H1 (cell line): ENCODE data around the gene SFR1.

Source experiments
- BACH1 ChIP-seq: IDR thresholded peaks from 2 replicates; pipeline ENCODE4 v1.6.1; 2012; ENCODE audit warnings: low read length, improper control_type of control experiment
- CTCF ChIP-seq, 3 experiments: IDR thresholded peaks; 1 replicate in 2 of 3; 2 replicates in 1 of 3; pipeline versions ENCODE4 v1.5.1 to v1.6.1; 2011; ENCODE audit warnings: low read length in 3 of 3, mild to moderate bottlenecking in 3 of 3, inconsistent platforms in 2 of 3, low read depth in 1 of 3, moderate library complexity in 1 of 3; ENCODE audit not compliant: insufficient read depth in 1 of 3; ENCODE audit errors: control extremely low read depth in 1 of 3
- EGR1 ChIP-seq: IDR thresholded peaks from 2 replicates; pipeline ENCODE4 v1.6.1; 2011; ENCODE audit warnings: low read depth, low read length, borderline replicate concordance
- GTF2F1 ChIP-seq: IDR thresholded peaks from 2 replicates; pipeline ENCODE4 v1.6.1; 2012; ENCODE audit warnings: low read depth, low read length, improper control_type of control experiment, borderline replicate concordance
- RAD21 ChIP-seq, 2 experiments: IDR thresholded peaks in 1 of 2; conservative IDR thresholded peaks in 1 of 2; 2 replicates each; pipeline ENCODE4 v1.6.1; 2011; ENCODE audit warnings: low read depth in 2 of 2, low read length in 2 of 2, improper control_type of control experiment in 1 of 2, inconsistent platforms in 1 of 2, mild to moderate bottlenecking in 1 of 2, moderate library complexity in 1 of 2
- USF2 ChIP-seq: IDR thresholded peaks from 2 replicates; pipeline ENCODE4 v1.6.1; 2011; ENCODE audit warnings: low read length, improper control_type of control experiment
- YY1 ChIP-seq: IDR thresholded peaks from 2 replicates; pipeline ENCODE4 v1.6.1; 2011; ENCODE audit warnings: low read depth, mild to moderate bottlenecking, low read length

- no peak for TF ChIP-seq GTF2F1
- TF ChIP-seq CTCF (IDR thresholded peaks at IDR 0.05; ENCODE audit: control extremely low read depth in 1 of 3, insufficient read depth in 1 of 3, low read depth in 1 of 3, low read length in 3 of 3): no peak
- no peak for TF ChIP-seq BACH1
- TF ChIP-seq USF2: no peak
- no peak for TF ChIP-seq YY1
- no peak for TF ChIP-seq EGR1
- no peak for TF ChIP-seq RAD21 (IDR thresholded peaks at IDR 0.05 in 1 of 2, conservative IDR thresholded peaks at IDR 0.05 in 1 of 2; ENCODE audit: low read depth in 2 of 2, low read length in 2 of 2)
Measured at GRCh38 chr10:104146882-104147281, 24.9 kb downstream of the SFR1 start.
